A172 (cell line): Measurements from ENCODE around the gene MOB3C. TPM values are rescaled to one million over a fixed set of nuclear protein-coding genes. Genes with fewer than 3 reads are reported as not detected.

Source experiments
- DNase-seq: peaks from one replicate; pipeline ENCODE4 v3.0.0-alpha.2; 2015; ENCODE audit warnings: low spot score
- total RNA-seq: library from RNA; depleted of rRNA; stranded (reverse); fragments of >200 nt; shearing (Covaris generic); gene quantifications from 2 replicates; pipeline ENCODE4 v1.2.3, GENCODE V29; 2014; rRNA removed

Gene MOB3C
- total RNA-seq, 1 experiment from 2014 or later = 7.9 TPM

- no peak for DNase-seq
Measured at GRCh38 chr1:46575778-46576177, 40.8 kb downstream of the MOB3C start.

- no peak for DNase-seq
Measured at GRCh38 chr1:46575300-46575699, 41.3 kb downstream of the MOB3C start.

- DNase-seq = no peak
Measured at GRCh38 chr1:46571691-46572225, 44.9 kb downstream of the MOB3C start.

- DNase-seq = no peak
Measured at GRCh38 chr1:46569884-46570725, 46.5 kb downstream of the MOB3C start.

GRCh38 chr1:46569116-46569515 lies 47.5 kb downstream of the MOB3C start:
- DNase-seq = no peak

GRCh38 chr1:46568461-46568891 lies 48.1 kb downstream of the MOB3C start:
- DNase-seq = no peak

- no peak for DNase-seq
Measured at GRCh38 chr1:46563341-46563740, 53.3 kb downstream of the MOB3C start.

GRCh38 chr1:46562498-46562897 lies 54.1 kb downstream of the MOB3C start:
- DNase-seq = no peak

GRCh38 chr1:46558966-46559365 lies 57.6 kb downstream of the MOB3C start:
- no peak for DNase-seq

GRCh38 chr1:46558141-46558963 lies 58.3 kb downstream of the MOB3C start:
- no peak for DNase-seq

Other genes with a start within 250 kb of the MOB3C start
- not detected in 2 replicates for gene FAAH, start 222.5 kb downstream of the MOB3C start, total RNA-seq
- 0.89 and 1.3 TPM in 2 replicates for gene DMBX1, start 127.0 kb downstream of the MOB3C start, total RNA-seq
- not detected in 2 replicates for gene KNCN, start 65.2 kb downstream of the MOB3C start, total RNA-seq
- 26.7 and 32.3 TPM in 2 replicates for gene MKNK1, start 12.5 kb downstream of the MOB3C start, total RNA-seq
- 106 and 123 TPM in 2 replicates for gene ATPAF1, start 51.6 kb upstream of the MOB3C start, total RNA-seq
- gene TEX38, start 55.0 kb upstream of the MOB3C start, total RNA-seq = not detected in 2 replicates
- gene EFCAB14, start 102.3 kb upstream of the MOB3C start, total RNA-seq = 47.6 and 63.2 TPM in 2 replicates
- gene CYP4B1, start 182.2 kb upstream of the MOB3C start, total RNA-seq = not detected in 2 replicates